ENCODE results near the gene BDP1. TPM values are rescaled to one million over a fixed set of nuclear protein-coding genes. Genes with fewer than 3 reads are reported as not detected.
"Not testable (repeated sequence)": the region's sequence is repeated elsewhere in the genome, so short reads cannot be mapped to it uniquely, and the experiment has no call there.

BDP1 gene
- total RNA-seq, 2 donors from 2014 or later = 26.7 to 31.9 TPM

DNA sequence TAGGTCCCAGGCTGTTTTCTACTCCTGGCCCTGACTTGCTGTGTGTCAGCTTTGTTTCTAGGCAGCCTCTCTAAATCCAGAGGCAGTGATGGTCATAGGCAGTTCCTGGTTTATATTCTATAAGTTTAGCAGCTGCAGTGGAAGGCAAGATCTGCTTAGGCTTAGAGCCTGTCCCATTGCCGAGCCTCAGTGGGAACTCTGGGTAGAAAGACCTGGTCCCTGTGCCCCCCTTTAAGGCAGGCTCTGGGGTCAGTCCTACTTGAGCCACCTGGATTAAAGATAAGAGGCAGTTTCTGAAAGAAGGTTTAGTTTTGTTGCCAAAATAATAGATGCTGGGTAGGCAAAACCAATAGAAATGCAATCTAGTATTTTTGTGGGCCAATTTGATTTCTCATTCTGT, 145.3 kb downstream of the BDP1 start:
- Mint-ChIP-seq H3K27ac (no peak overlapping the region), H3K4me3 (no peak overlapping the region), H3K9me3 (peaks cover 7% of the 10 kb centered on the region), H3K36me3 (ENCODE audit: low read depth) (peaks cover 68% of the 10 kb centered on the region), H3K27me3 (ENCODE audit: insufficient read depth) (no peaks in the 10 kb centered on the region), H3K4me1 (no peaks in the 10 kb centered on the region)
- Histone ChIP-seq H3K4me3 (ENCODE audit: low read length) (no peak overlapping the region), H3K36me3 (ENCODE audit: control insufficient read depth, insufficient read depth, low read length) (peaks cover 56% of the 10 kb centered on the region), H3K4me1 (ENCODE audit: control insufficient read depth, insufficient read depth, low read length) (no peaks in the 10 kb centered on the region), H3K9ac (ENCODE audit: extremely low read depth, low read length, poor library complexity, severe bottlenecking) (no peak overlapping the region), H3K27me3 (ENCODE audit: control insufficient read depth, insufficient read depth, low read length, poor library complexity, severe bottlenecking) (no peaks in the 10 kb centered on the region), H3K9me3 (ENCODE audit: control insufficient read depth, low read length) (peaks cover 3% of the 10 kb centered on the region), H3K27ac (ENCODE audit: low read depth, low read length) (no peak overlapping the region)
- TF ChIP-seq, protein P1, sequence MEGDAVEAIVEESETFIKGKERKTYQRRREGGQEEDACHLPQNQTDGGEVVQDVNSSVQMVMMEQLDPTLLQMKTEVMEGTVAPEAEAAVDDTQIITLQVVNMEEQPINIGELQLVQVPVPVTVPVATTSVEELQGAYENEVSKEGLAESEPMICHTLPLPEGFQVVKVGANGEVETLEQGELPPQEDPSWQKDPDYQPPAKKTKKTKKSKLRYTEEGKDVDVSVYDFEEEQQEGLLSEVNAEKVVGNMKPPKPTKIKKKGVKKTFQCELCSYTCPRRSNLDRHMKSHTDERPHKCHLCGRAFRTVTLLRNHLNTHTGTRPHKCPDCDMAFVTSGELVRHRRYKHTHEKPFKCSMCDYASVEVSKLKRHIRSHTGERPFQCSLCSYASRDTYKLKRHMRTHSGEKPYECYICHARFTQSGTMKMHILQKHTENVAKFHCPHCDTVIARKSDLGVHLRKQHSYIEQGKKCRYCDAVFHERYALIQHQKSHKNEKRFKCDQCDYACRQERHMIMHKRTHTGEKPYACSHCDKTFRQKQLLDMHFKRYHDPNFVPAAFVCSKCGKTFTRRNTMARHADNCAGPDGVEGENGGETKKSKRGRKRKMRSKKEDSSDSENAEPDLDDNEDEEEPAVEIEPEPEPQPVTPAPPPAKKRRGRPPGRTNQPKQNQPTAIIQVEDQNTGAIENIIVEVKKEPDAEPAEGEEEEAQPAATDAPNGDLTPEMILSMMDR (conservative IDR thresholded peaks at IDR 0.05) = no peak
- WGBS, 2 experiments (ENCODE audit: insufficient coverage in 1 of 2, insufficient read length in 1 of 2) = 100% methylated on average over 1 of the region's 1 CpG
- DNase-seq = no peak

DNA sequence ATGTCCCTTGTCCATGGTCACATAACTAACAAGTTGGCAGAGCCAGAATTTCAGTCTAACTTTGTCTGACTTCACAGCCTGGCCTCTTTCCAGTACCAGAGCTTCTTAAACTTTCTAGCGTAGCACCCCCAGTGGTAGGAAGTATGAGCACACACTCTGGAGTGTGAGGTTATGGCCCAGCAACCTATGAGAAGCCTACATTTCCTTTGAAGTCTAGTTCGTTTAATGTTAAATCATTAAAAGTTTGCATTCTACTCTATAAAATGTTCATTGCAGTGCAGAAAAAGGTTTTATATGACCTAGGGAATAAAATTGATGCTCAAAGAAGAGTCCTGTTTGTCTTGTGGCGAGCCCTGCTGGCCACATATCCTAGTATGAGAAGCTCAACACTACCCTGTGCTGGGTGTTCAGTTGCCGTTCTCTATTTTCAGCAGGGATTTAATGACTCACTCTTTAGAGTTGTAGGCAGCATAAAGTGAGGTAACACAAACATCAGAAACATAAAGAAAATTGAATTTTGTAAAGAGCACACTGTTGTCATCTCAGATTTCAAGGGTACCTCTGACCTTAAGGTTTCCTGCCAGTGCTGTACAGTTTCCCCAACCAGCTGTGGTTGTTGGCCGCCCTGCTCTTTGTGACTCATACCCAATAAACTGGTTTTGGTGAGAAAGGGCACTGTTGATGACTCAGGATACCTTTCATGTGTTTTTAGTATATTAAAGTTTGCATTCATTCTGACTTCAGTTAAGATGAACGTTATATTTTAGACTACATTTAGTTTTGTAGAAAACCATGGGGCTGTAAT, 146.0 kb downstream of the BDP1 start:
- no peak overlapping the region for H3K27ac Mint-ChIP-seq
- peaks cover 3% of the 10 kb centered on the region for H3K9me3 ChIP-seq (ENCODE audit: control insufficient read depth, low read length)
- no peaks in the 10 kb centered on the region for H3K27me3 Mint-ChIP-seq (ENCODE audit: insufficient read depth)
- WGBS, 2 experiments (ENCODE audit: insufficient coverage in 1 of 2, insufficient read length in 1 of 2) = 65 to 92% methylated on average over 3 to 6 of the region's 6 CpGs
- H3K4me1 ChIP-seq (ENCODE audit: control insufficient read depth, insufficient read depth, low read length) = no peaks in the 10 kb centered on the region
- H3K4me1 Mint-ChIP-seq = no peaks in the 10 kb centered on the region
- H3K27ac ChIP-seq (ENCODE audit: low read depth, low read length) = no peak overlapping the region
- no peaks in the 10 kb centered on the region for H3K27me3 ChIP-seq (ENCODE audit: control insufficient read depth, insufficient read depth, low read length, poor library complexity, severe bottlenecking)
- H3K4me3 Mint-ChIP-seq = no peak overlapping the region
- TF ChIP-seq, protein P1 (conservative IDR thresholded peaks at IDR 0.05) = peak; percentile 85
- no peak overlapping the region for H3K4me3 ChIP-seq (ENCODE audit: low read length)
- peaks cover 50% of the 10 kb centered on the region for H3K36me3 ChIP-seq (ENCODE audit: control insufficient read depth, insufficient read depth, low read length)
- DNase-seq = peak; percentile 67
- H3K36me3 Mint-ChIP-seq (ENCODE audit: low read depth) = peaks cover 64% of the 10 kb centered on the region
- peaks cover 8% of the 10 kb centered on the region for H3K9me3 Mint-ChIP-seq
- H3K9ac ChIP-seq (ENCODE audit: extremely low read depth, low read length, poor library complexity, severe bottlenecking) = no peak overlapping the region

DNA sequence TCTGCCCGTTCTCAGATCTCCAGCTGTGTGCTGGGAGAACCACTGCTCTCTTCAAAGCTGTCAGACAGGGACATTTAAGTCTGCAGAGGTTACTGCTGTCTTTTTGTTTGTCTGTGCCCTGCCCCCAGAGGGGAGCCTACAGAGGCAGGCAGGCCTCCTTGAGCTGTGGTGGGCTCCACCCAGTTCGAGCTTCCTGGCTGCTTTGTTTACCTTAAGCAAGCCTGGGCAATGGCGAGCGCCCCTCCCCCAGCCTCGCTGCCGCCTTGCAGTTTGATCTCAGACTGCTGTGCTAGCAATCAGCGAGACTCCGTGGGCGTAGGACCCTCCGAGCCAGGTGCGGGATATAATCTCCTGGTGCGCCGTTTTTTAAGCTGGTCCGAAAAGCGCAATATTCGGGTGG, 154.5 kb downstream of the BDP1 start:
- not testable (repeated sequence) for H3K4me3 ChIP-seq (ENCODE audit: low read length); DNase-seq; H3K27ac ChIP-seq (ENCODE audit: low read depth, low read length); H3K4me3 Mint-ChIP-seq; H3K27me3 Mint-ChIP-seq (ENCODE audit: insufficient read depth); H3K4me1 Mint-ChIP-seq; H3K27ac Mint-ChIP-seq; H3K27me3 ChIP-seq (ENCODE audit: control insufficient read depth, insufficient read depth, low read length, poor library complexity, severe bottlenecking); H3K4me1 ChIP-seq (ENCODE audit: control insufficient read depth, insufficient read depth, low read length); H3K9ac ChIP-seq (ENCODE audit: extremely low read depth, low read length, poor library complexity, severe bottlenecking)
- Mint-ChIP-seq H3K9me3 (peaks cover 18% of the 10 kb centered on the region), H3K36me3 (ENCODE audit: low read depth) (peaks cover 36% of the 10 kb centered on the region)
- WGBS, 2 experiments (ENCODE audit: insufficient coverage in 1 of 2, insufficient read length in 1 of 2) = 98% methylated on average over 9 of the region's 16 CpGs; no CpG with 5 or more reads in 1 of the 2 experiments
- peaks cover 15% of the 10 kb centered on the region for H3K36me3 ChIP-seq (ENCODE audit: control insufficient read depth, insufficient read depth, low read length)
- peaks cover 14% of the 10 kb centered on the region for H3K9me3 ChIP-seq (ENCODE audit: control insufficient read depth, low read length)
